GM19438 (cell line): ENCODE results near the gene FRY.

Experiments
- ATAC-seq: cut with Tn5 transposase; IDR thresholded peaks from one replicate; pipeline ENCODE4 v1.9.1; 2021; ENCODE audit warnings: low read depth; ENCODE audit not compliant: unreplicated experiment

FRY gene

GRCh38 chr13:32284927-32285632 is 253.5 kb downstream of the FRY start:
- no peak for ATAC-seq

GRCh38 chr13:32285633-32285965 is 254.0 kb downstream of the FRY start:
- no peak for ATAC-seq

- no peak for ATAC-seq
These were observed 265.6 kb downstream of the FRY start for GRCh38 chr13:32297206-32297605.

- ATAC-seq: no peak
These were observed 267.1 kb downstream of the FRY start for GRCh38 chr13:32298695-32299094.

DNA sequence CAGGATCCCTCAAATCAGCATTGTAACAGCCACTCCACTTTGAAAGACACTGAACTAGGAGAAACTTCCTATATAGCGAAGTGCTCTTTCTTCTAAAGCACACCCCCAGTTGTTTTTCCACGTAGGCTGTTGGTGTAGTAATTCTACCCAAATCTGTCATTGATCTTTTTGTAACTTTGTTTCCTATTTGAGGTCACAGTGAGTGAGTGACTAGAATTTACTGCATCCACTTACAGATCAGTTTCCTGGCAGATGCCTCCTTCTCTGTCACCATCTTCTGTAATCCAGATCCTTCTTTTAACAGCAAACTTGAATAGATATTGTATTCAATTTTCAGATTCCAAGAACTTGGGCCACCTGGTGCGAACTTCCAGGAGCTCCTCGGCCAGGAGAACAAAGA is 268.3 kb downstream of the FRY start:
- no peak for ATAC-seq

GRCh38 chr13:32300406-32300805 is 268.8 kb downstream of the FRY start:
- ATAC-seq: no peak

DNA sequence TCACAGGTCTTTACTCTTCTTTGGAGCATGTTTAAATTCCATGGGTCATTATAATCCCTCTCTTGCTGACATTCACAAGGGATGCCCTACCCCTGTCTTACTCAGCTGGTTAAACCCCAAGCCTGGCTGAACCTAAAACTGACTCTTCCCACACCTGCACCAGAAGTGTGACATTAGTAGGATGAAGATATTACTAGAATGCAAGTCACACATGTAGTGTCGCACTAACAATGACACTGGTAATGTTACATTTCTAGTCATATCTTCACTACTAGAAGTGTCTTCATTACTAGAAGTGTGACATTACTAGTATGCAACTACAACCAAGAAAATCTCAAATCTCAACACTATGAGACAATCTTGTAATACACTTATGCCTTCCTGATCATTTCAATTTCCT is 269.3 kb downstream of the FRY start:
- no peak for ATAC-seq

DNA sequence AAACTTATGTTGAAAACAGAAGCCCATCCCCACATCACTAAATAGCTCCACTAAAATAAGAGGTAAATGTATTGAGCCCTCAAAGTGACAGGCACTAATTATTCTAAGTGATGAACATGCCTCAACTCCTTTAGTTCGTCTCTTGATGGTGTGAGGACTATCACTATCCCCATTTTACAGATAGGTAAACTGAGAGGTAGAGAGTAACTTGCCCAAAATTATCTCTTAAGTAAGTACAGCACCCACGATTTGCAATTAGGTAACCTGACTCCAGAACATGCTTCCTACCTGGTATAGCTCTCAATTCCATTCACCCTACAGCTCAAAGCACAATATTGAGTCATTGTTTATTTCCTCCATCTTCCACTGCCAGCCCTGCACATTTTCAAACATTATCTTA is 270.9 kb downstream of the FRY start:
- no peak for ATAC-seq

DNA sequence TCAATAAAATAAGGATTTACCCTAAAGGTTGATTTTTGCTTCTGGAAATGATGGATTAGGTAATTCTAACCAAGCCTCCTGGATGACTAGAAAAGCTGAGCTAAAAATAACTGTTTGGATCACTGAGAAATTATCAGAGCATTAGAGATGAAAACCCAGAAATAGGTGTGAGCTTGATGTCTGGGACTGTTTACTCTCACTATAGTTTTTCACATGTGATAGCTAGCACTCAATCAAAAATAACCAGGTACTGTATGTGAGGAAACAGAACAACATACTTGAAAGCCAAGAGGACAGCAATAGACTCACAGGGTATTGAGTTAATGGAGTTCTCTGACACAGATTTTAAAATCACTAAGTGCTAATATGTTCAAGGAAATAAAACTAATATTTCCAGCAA is 274.1 kb downstream of the FRY start:
- ATAC-seq: no peak

GRCh38 chr13:32309312-32310133 is 277.9 kb downstream of the FRY start:
- peak; percentile 22 for ATAC-seq

DNA sequence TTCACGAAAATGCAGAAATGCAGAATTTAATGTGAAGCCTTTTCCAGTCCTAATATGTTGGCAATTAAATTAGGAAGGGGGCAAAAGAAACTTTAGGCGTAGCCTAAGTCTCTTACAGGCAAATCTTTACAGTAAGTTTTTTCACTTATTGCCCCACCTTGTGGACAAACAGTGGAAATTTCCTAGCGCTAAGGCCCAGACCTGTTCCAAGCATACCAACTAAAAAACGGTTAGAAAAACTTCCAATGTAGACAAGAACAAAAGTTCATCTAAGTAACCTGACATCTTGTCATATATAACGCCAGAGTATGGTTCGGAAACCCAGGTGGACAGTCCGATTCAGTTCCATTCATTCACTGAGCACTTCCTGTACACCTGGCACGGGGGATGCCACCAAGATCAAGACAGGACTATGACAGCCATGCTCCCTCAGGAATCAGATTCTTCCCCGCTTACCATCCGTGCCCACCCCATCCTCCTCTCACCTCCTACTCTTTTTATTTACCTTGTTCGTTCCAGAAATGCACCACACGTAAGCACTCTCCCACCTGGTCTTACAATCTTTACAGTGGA is 278.6 kb downstream of the FRY start:
- ATAC-seq: peak; percentile 58

- no peak for ATAC-seq
These were observed 279.8 kb downstream of the FRY start for GRCh38 chr13:32311188-32311897.

DNA sequence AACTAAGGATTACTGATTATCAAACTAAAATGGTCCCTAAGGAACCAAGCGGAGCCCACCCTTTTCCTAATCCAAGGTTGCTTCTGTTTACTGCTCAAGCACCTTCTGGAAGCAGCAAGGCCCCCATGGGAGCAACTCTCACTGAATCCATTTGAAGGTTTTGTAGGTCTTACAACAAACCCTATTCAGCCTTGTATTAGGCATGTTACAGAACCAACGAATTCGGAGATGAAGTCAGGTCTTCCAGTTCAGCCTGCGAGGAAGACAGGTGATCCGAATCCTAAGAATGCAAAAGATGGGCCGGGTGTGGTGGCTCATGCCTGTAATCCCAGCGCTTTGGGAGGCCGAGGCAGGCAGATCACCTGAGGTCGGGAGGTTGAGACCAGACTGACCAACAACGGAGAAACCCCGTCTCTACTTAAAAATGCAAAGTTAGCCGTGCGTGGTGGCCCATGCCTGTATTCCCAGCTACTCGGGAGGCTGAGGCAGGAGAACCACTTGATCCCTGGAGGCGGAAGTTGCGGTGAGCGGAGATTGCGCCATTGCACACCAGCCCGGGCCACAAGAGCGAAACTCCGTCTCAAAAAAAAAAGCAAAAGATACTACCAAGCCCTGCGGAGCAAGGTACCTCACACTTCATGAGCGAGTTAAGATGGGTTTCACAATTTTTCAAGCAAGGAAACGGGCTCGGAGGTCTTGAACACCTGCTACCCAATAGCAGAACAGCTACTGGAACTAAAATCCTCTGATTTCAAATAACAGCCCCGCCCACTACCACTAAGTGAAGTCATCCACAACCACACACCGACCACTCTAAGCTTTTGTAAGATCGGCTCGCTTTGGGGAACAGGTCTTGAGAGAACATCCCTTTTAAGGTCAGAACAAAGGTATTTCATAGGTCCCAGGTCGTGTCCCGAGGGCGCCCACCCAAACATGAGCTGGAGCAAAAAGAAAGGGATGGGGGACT is 283.0 kb downstream of the FRY start:
- peak; percentile 13 for ATAC-seq

DNA sequence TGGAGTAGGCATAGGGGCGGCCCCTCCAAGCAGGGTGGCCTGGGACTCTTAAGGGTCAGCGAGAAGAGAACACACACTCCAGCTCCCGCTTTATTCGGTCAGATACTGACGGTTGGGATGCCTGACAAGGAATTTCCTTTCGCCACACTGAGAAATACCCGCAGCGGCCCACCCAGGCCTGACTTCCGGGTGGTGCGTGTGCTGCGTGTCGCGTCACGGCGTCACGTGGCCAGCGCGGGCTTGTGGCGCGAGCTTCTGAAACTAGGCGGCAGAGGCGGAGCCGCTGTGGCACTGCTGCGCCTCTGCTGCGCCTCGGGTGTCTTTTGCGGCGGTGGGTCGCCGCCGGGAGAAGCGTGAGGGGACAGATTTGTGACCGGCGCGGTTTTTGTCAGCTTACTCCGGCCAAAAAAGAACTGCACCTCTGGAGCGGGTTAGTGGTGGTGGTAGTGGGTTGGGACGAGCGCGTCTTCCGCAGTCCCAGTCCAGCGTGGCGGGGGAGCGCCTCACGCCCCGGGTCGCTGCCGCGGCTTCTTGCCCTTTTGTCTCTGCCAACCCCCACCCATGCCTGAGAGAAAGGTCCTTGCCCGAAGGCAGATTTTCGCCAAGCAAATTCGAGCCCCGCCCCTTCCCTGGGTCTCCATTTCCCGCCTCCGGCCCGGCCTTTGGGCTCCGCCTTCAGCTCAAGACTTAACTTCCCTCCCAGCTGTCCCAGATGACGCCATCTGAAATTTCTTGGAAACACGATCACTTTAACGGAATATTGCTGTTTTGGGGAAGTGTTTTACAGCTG is 283.9 kb downstream of the FRY start, which contains the start of the genes BRCA2 and ZAR1L:
TSS of gene BRCA2 (plus strand) at position 271 of the 790 bp plus-strand sequence. CDS start 953 bp downstream, outside the sequence.
TSS of gene ZAR1L (minus strand) at position 126 of the 790 bp plus-strand sequence. CDS start 3,438 bp downstream, outside the sequence.
- peak; percentile 91 for ATAC-seq

DNA sequence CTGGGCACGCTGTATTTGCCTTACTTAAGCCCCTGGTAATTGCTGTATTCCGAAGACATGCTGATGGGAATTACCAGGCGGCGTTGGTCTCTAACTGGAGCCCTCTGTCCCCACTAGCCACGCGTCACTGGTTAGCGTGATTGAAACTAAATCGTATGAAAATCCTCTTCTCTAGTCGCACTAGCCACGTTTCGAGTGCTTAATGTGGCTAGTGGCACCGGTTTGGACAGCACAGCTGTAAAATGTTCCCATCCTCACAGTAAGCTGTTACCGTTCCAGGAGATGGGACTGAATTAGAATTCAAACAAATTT is 284.4 kb downstream of the FRY start:
- ATAC-seq: peak; percentile 61

GRCh38 chr13:32316501-32316900 is 284.9 kb downstream of the FRY start:
- ATAC-seq: no peak

- ATAC-seq: no peak
These were observed 286.3 kb downstream of the FRY start for GRCh38 chr13:32317716-32318465.

DNA sequence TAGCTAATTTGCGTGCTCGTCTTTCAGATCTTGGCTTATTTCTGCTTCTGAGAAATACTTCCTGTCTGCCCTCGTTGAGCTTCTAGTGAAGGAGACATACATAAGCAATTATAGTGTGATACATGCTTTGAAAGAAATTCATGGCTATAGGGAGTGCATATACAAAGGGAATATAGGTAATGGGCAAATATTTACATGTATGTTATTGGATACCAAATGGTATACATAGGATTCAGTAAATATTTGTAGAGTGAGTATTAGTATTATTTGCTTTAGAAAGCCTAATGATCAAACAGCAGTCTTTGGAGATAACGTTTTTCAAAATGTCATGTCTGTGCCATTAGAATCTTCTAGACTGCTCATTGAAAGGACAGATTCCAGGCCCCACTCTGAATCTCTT is 289.0 kb downstream of the FRY start:
- ATAC-seq: no peak
